Common myeloid progenitor, CD34-positive (primary cell): ENCODE measurements around the gene MAT1A.

Experiments used
- CTCF ChIA-PET: fragments of 350-600 bp; sonication (Branson Sonifier 250); formaldehyde crosslinking; loops from one replicate; lab custom pipeline; 2021; ENCODE audit warnings: antibody characterized with exemption; lab: Charles Lee
- POLR2A ChIA-PET: fragments of 350-600 bp; sonication (Branson Sonifier 250); formaldehyde crosslinking; loops from one replicate; lab custom pipeline; 2021; ENCODE audit warnings: antibody characterized with exemption; lab: Charles Lee
- DNase-seq, 3 donors: peaks; one replicate each; pipeline versions ENCODE4 v3.0.0 to v3.0.0-alpha.2; 2013
- H3K27ac ChIP-seq, 2 experiments: 1 replicate in 1 of 2; 2 replicates in 1 of 2; pipeline ENCODE4 v1.7.0; 2013; ENCODE audit warnings: inconsistent platforms in 2 of 2, low read length in 2 of 2, mild to moderate bottlenecking in 2 of 2, low read depth in 1 of 2, moderate library complexity in 1 of 2; ENCODE audit not compliant: severe bottlenecking in 2 of 2, insufficient read depth in 1 of 2, poor library complexity in 1 of 2
- H3K27me3 ChIP-seq, 5 experiments: replicated peaks in 2 of 5; 1 replicate in 3 of 5; 2 replicates in 2 of 5; pipeline versions ENCODE4 v1.6.1 to v1.7.0; 2013; ENCODE audit warnings: low read length in 4 of 5, mild to moderate bottlenecking in 2 of 5, moderate library complexity in 2 of 5, inconsistent platforms in 1 of 5; ENCODE audit not compliant: insufficient read depth in 5 of 5, control insufficient read depth in 4 of 5
- H3K36me3 ChIP-seq, 4 experiments: 1 replicate in 2 of 4; 2 replicates in 2 of 4; pipeline versions ENCODE4 v1.6.1 to v1.7.0; 2013; ENCODE audit warnings: low read length in 3 of 4, control low read depth in 1 of 4, mild to moderate bottlenecking in 1 of 4; ENCODE audit not compliant: control insufficient read depth in 4 of 4, insufficient read depth in 4 of 4
- H3K4me1 ChIP-seq, 4 experiments: 1 replicate in 3 of 4; 2 replicates in 1 of 4; pipeline versions ENCODE4 v1.6.1 to v1.7.1; 2013; ENCODE audit warnings: low read length in 3 of 4, mild to moderate bottlenecking in 3 of 4, control low read depth in 1 of 4, inconsistent platforms in 1 of 4, moderate library complexity in 1 of 4; ENCODE audit not compliant: control insufficient read depth in 4 of 4, insufficient read depth in 4 of 4; ENCODE audit errors: control extremely low read depth in 1 of 4
- H3K4me3 ChIP-seq, 7 experiments: 1 replicate in 4 of 7; 2 replicates in 3 of 7; pipeline versions ENCODE4 v1.5.1 to v1.7.0; 2013; ENCODE audit warnings: mild to moderate bottlenecking in 7 of 7, low read length in 6 of 7, moderate library complexity in 6 of 7, inconsistent platforms in 2 of 7, low read depth in 2 of 7, control low read depth in 1 of 7; ENCODE audit not compliant: insufficient read depth in 4 of 7, control insufficient read depth in 1 of 7; ENCODE audit errors: extremely low read depth in 1 of 7
- H3K9me3 ChIP-seq, 5 experiments: 1 replicate in 4 of 5; 2 replicates in 1 of 5; pipeline versions ENCODE4 v1.6.1 to v1.7.1; 2013; ENCODE audit warnings: low read length in 4 of 5, mild to moderate bottlenecking in 2 of 5, inconsistent platforms in 1 of 5, low read depth in 1 of 5, moderate library complexity in 1 of 5; ENCODE audit not compliant: control insufficient read depth in 4 of 5, insufficient read depth in 2 of 5; ENCODE audit errors: control extremely low read depth in 1 of 5
- WGBS: methylation state at CpG from one replicate; pipeline ENCODE4 v1.1.5; 2013; ENCODE audit not compliant: insufficient coverage; 5-methylcytosine and 5-hydroxymethylcytosine counted together

The MAT1A gene

GRCh38 chr10:80278480-80278879, 11.0 kb downstream of the MAT1A start:
- H3K36me3 ChIP-seq, result no peaks in the 10 kb centered on the region
- ChIA-PET POLR2A (no interaction called here), CTCF (no interaction called here)
- DNase-seq, result no peak
- no peaks in the 10 kb centered on the region for H3K27me3 ChIP-seq
- H3K4me1 ChIP-seq, result no peaks in the 10 kb centered on the region
- no peak overlapping the region for H3K4me3 ChIP-seq
- WGBS, result 97% methylated on average over 5 of the region's 5 CpGs
- no peak overlapping the region for H3K27ac ChIP-seq
- H3K9me3 ChIP-seq, result no peaks in the 10 kb centered on the region

- Histone ChIP-seq H3K36me3 (no peaks in the 10 kb centered on the region), H3K27me3 (no peaks in the 10 kb centered on the region), H3K9me3 (no peaks in the 10 kb centered on the region), H3K27ac (no peak overlapping the region), H3K4me3 (no peak overlapping the region), H3K4me1 (peaks cover 0 to 6% (median 5%) of the 10 kb centered on the region in 4 experiments)
- CTCF ChIA-PET, result no interaction called here
- POLR2A ChIA-PET, result no interaction called here
- no peak for DNase-seq
- 96% methylated on average over 9 of the region's 12 CpGs for WGBS
Observed at GRCh38 chr10:80277567-80278250, 11.7 kb downstream of the MAT1A start.

- no peak for DNase-seq
Observed at GRCh38 chr10:80277016-80277415, 12.4 kb downstream of the MAT1A start.

GRCh38 chr10:80276335-80276734, 13.1 kb downstream of the MAT1A start:
- POLR2A ChIA-PET, result no interaction called here
- no peaks in the 10 kb centered on the region for H3K9me3 ChIP-seq
- no peak overlapping the region for H3K4me3 ChIP-seq
- no peaks in the 10 kb centered on the region for H3K36me3 ChIP-seq
- DNase-seq, result no peak
- CTCF ChIA-PET, result no interaction called here
- H3K27ac ChIP-seq, result no peak overlapping the region
- H3K27me3 ChIP-seq, result no peaks in the 10 kb centered on the region
- peaks cover 0 to 14% (median 11%) of the 10 kb centered on the region in 4 experiments for H3K4me1 ChIP-seq
- 99% methylated on average over 14 of the region's 16 CpGs for WGBS

More at GRCh38 chr10:80277016-80277415, 12.4 kb downstream of the MAT1A start:
- POLR2A ChIA-PET, result no interaction called here
- CTCF ChIA-PET, result no interaction called here
- WGBS, result 93% methylated on average over 3 of the region's 4 CpGs
- Histone ChIP-seq H3K36me3 (no peaks in the 10 kb centered on the region), H3K27ac (no peak overlapping the region), H3K9me3 (no peaks in the 10 kb centered on the region), H3K27me3 (no peaks in the 10 kb centered on the region), H3K4me1 (peaks cover 0 to 12% (median 11%) of the 10 kb centered on the region in 4 experiments), H3K4me3 (no peak overlapping the region)

GRCh38 chr10:80275756-80276155, 13.7 kb downstream of the MAT1A start:
- H3K4me1 ChIP-seq, result peaks cover 0 to 14% (median 11%) of the 10 kb centered on the region in 4 experiments
- H3K36me3 ChIP-seq, result no peaks in the 10 kb centered on the region
- no peaks in the 10 kb centered on the region for H3K27me3 ChIP-seq
- H3K27ac ChIP-seq, result no peak overlapping the region
- DNase-seq, result no peak
- ChIA-PET CTCF (no interaction called here), POLR2A (no interaction called here)
- 80% methylated on average over 5 of the region's 7 CpGs for WGBS
- H3K4me3 ChIP-seq, result no peak overlapping the region
- no peaks in the 10 kb centered on the region for H3K9me3 ChIP-seq

GRCh38 chr10:80275135-80275498, 14.3 kb downstream of the MAT1A start:
- Histone ChIP-seq H3K27me3 (no peaks in the 10 kb centered on the region), H3K9me3 (no peaks in the 10 kb centered on the region), H3K27ac (no peak overlapping the region), H3K4me3 (no peak overlapping the region), H3K36me3 (no peaks in the 10 kb centered on the region), H3K4me1 (peaks cover 0 to 14% (median 11%) of the 10 kb centered on the region in 4 experiments)
- CTCF ChIA-PET, result no interaction called here
- no peak for DNase-seq
- no CpG with 5 or more reads among the region's 3 CpGs for WGBS
- POLR2A ChIA-PET, result no interaction called here

- Histone ChIP-seq H3K4me3 (no peak overlapping the region), H3K4me1 (peaks cover 0 to 14% (median 11%) of the 10 kb centered on the region in 4 experiments), H3K27me3 (no peaks in the 10 kb centered on the region), H3K9me3 (no peaks in the 10 kb centered on the region), H3K36me3 (no peaks in the 10 kb centered on the region), H3K27ac (no peak overlapping the region)
- no peak for DNase-seq
- 95% methylated on average over 15 of the region's 18 CpGs for WGBS
- ChIA-PET CTCF (interaction anchor here (1.4 kb wide), 1 partner anchor 11 kb away, joined by 7 read pairs; no protein-coding TSS in a partner anchor), POLR2A (no interaction called here)
Observed at GRCh38 chr10:80274396-80275134, 14.9 kb downstream of the MAT1A start.
